Measurements from ENCODE around the gene CIAO2A. TPM values are rescaled to one million over a fixed set of nuclear protein-coding genes. Genes with fewer than 3 reads are reported as not detected.
"Not testable (repeated sequence)": the region's sequence is repeated elsewhere in the genome, so short reads cannot be mapped to it uniquely, and the experiment has no call there.

CIAO2A gene
- total and polyA plus RNA-seq, 4 donors, result 40.4 to 95.6 (median 82.8) TPM

GRCh38 chr15:64089543-64090280 is 3.9 kb downstream of the CIAO2A start:
- peaks cover 4 to 28% (median 6%) of the 10 kb centered on the region in 4 donors for H3K36me3 ChIP-seq (ENCODE audit: control insufficient read depth in 4 of 4, insufficient read depth in 4 of 4, low read length in 4 of 4)
- H3K9me3 ChIP-seq (ENCODE audit: control insufficient read depth in 4 of 4, insufficient read depth in 3 of 4, low read length in 3 of 4), result no peaks in the 10 kb centered on the region
- H3K4me3 ChIP-seq, result no peak overlapping the region
- DNase-seq (no peak), ATAC-seq (ENCODE audit: insufficient read depth, low FRiP score) (no peak)
- H3K27ac ChIP-seq (ENCODE audit: low read depth in 1 of 2, low read length in 1 of 2), result peak overlapping the region in 1 of 2 donors; percentile 40
- 77 to 84% methylated on average over 12 of the region's 12 CpGs for WGBS, 2 donors
- H3K9ac ChIP-seq (ENCODE audit: insufficient read depth in 1 of 2, low read length in 2 of 2), result no peak overlapping the region
- H3K4me1 ChIP-seq (ENCODE audit: control insufficient read depth in 5 of 5, insufficient read depth in 5 of 5, low read length in 5 of 5), result peaks cover 0 to 13% (median 4%) of the 10 kb centered on the region in 5 donors
- H3K27me3 ChIP-seq (ENCODE audit: control insufficient read depth in 3 of 3, insufficient read depth in 3 of 3, low read length in 2 of 3), result no peaks in the 10 kb centered on the region
- TF ChIP-seq CTCF (IDR thresholded peaks at IDR 0.05; ENCODE audit: control extremely low read depth, extremely low read depth), result no peak

GRCh38 chr15:64082757-64083156 is 10.9 kb downstream of the CIAO2A start:
- Histone ChIP-seq H3K4me3 (no peak overlapping the region), H3K36me3 (ENCODE audit: control insufficient read depth in 4 of 4, insufficient read depth in 4 of 4, low read length in 4 of 4) (peaks cover 4 to 21% (median 8%) of the 10 kb centered on the region in 4 donors), H3K27me3 (ENCODE audit: control insufficient read depth in 3 of 3, insufficient read depth in 3 of 3, low read length in 2 of 3) (no peaks in the 10 kb centered on the region), H3K9me3 (ENCODE audit: control insufficient read depth in 4 of 4, insufficient read depth in 3 of 4, low read length in 3 of 4) (no peaks in the 10 kb centered on the region), H3K9ac (ENCODE audit: insufficient read depth in 1 of 2, low read length in 2 of 2) (no peak overlapping the region), H3K4me1 (ENCODE audit: control insufficient read depth in 5 of 5, insufficient read depth in 5 of 5, low read length in 5 of 5) (no peaks in the 10 kb centered on the region), H3K27ac (ENCODE audit: low read depth in 1 of 2, low read length in 1 of 2) (no peak overlapping the region)
- ATAC-seq (ENCODE audit: insufficient read depth, low FRiP score), result no peak
- TF ChIP-seq CTCF (IDR thresholded peaks at IDR 0.05; ENCODE audit: control extremely low read depth, extremely low read depth), result no peak
- no peak for DNase-seq
- 77 to 82% methylated on average over 3 of the region's 3 CpGs for WGBS, 2 donors

GRCh38 chr15:64073496-64073895 is 20.1 kb downstream of the CIAO2A start:
- ATAC-seq (ENCODE audit: insufficient read depth, low FRiP score); H3K9me3 ChIP-seq (ENCODE audit: control insufficient read depth in 4 of 4, insufficient read depth in 3 of 4, low read length in 3 of 4); H3K4me3 ChIP-seq; H3K9ac ChIP-seq (ENCODE audit: insufficient read depth in 1 of 2, low read length in 2 of 2); H3K27me3 ChIP-seq (ENCODE audit: control insufficient read depth in 3 of 3, insufficient read depth in 3 of 3, low read length in 2 of 3); DNase-seq; H3K27ac ChIP-seq (ENCODE audit: low read depth in 1 of 2, low read length in 1 of 2): not testable (repeated sequence)
- WGBS, 2 donors, result 98 to 100% methylated on average over 2 of the region's 2 CpGs
- peaks cover 5 to 13% (median 9%) of the 10 kb centered on the region in 4 donors for H3K36me3 ChIP-seq (ENCODE audit: control insufficient read depth in 4 of 4, insufficient read depth in 4 of 4, low read length in 4 of 4)
- peaks cover 0 to 13% (median 0%) of the 10 kb centered on the region in 5 donors for H3K4me1 ChIP-seq (ENCODE audit: control insufficient read depth in 5 of 5, insufficient read depth in 5 of 5, low read length in 5 of 5)

- Histone ChIP-seq H3K36me3 (ENCODE audit: control insufficient read depth in 4 of 4, insufficient read depth in 4 of 4, low read length in 4 of 4) (peaks cover 5 to 13% (median 9%) of the 10 kb centered on the region in 4 donors), H3K9me3 (ENCODE audit: control insufficient read depth in 4 of 4, insufficient read depth in 3 of 4, low read length in 3 of 4) (no peaks in the 10 kb centered on the region), H3K9ac (ENCODE audit: insufficient read depth in 1 of 2, low read length in 2 of 2) (no peak overlapping the region), H3K27ac (ENCODE audit: low read depth in 1 of 2, low read length in 1 of 2) (no peak overlapping the region), H3K27me3 (ENCODE audit: control insufficient read depth in 3 of 3, insufficient read depth in 3 of 3, low read length in 2 of 3) (no peaks in the 10 kb centered on the region), H3K4me3 (no peak overlapping the region), H3K4me1 (ENCODE audit: control insufficient read depth in 5 of 5, insufficient read depth in 5 of 5, low read length in 5 of 5) (peaks cover 0 to 13% (median 0%) of the 10 kb centered on the region in 5 donors)
- TF ChIP-seq CTCF (IDR thresholded peaks at IDR 0.05; ENCODE audit: control extremely low read depth, extremely low read depth), result no peak
- ATAC-seq (ENCODE audit: insufficient read depth, low FRiP score) (no peak), DNase-seq (no peak)
- WGBS, 2 donors, result 72 to 88% methylated on average over 2 of the region's 2 CpGs
These were observed 20.8 kb downstream of the CIAO2A start for GRCh38 chr15:64072812-64073211.
